GM12878 (cell line): ENCODE results near the gene ERC1.

ENCODE experiments used
- CTCF ChIP-seq, 3 experiments: IDR thresholded peaks in 2 of 3; conservative IDR thresholded peaks in 1 of 3; 2 replicates each; pipeline ENCODE4 v1.5.1; 2011; ENCODE audit warnings: low read depth in 3 of 3, low read length in 3 of 3, mild to moderate bottlenecking in 3 of 3, control low read depth in 2 of 3, moderate library complexity in 2 of 3, inconsistent platforms in 1 of 3, mixed read lengths in 1 of 3; ENCODE audit not compliant: control insufficient read depth in 2 of 3, insufficient read depth in 1 of 3; ENCODE audit errors: extremely low read depth in 1 of 3
- FOXM1 ChIP-seq: IDR thresholded peaks from 2 replicates; pipeline ENCODE4 v1.6.1; 2012; ENCODE audit warnings: low read depth, mild to moderate bottlenecking, inconsistent platforms, low read length, moderate library complexity
- JUND ChIP-seq: IDR thresholded peaks from 2 replicates; pipeline ENCODE4 v1.6.1; 2012; ENCODE audit warnings: low read depth, mild to moderate bottlenecking, low read length, improper control_type of control experiment, moderate library complexity
- NR2F1 ChIP-seq: fragments of 450-650 bp; conservative IDR thresholded peaks from 2 replicates; pipeline ENCODE4 v1.6.1; 2017; ENCODE audit warnings: mild to moderate bottlenecking
- PAX5 ChIP-seq: IDR thresholded peaks from 2 replicates; pipeline ENCODE4 v1.6.1; 2011; ENCODE audit warnings: low read depth, low read length, borderline replicate concordance
- YY1 ChIP-seq: IDR thresholded peaks from 2 replicates; pipeline ENCODE4 v1.6.1; 2011; ENCODE audit warnings: low read depth, mild to moderate bottlenecking, low read length

GRCh38 chr12:1488908-1489381 is 497.9 kb downstream of the ERC1 start:
- no peak for TF ChIP-seq FOXM1
- no peak for TF ChIP-seq CTCF (IDR thresholded peaks at IDR 0.05 in 2 of 3, conservative IDR thresholded peaks at IDR 0.05 in 1 of 3; ENCODE audit: control insufficient read depth in 2 of 3, extremely low read depth in 1 of 3, insufficient read depth in 1 of 3, low read depth in 3 of 3, low read length in 3 of 3)
- TF ChIP-seq YY1, result no peak
- TF ChIP-seq JUND, result no peak
- no peak for TF ChIP-seq PAX5
- TF ChIP-seq NR2F1, result no peak
